IPS-18c (cell line): ENCODE measurements around the gene SCAMP2.

ENCODE experiments used
- H3K4me3 ChIP-seq: 2 replicates; pipeline ENCODE4 v1.7.0; 2013; ENCODE audit warnings: low read depth, mild to moderate bottlenecking, low read length, moderate library complexity; ENCODE audit not compliant: insufficient read depth
- H3K9me3 ChIP-seq: one replicate; pipeline ENCODE4 v1.6.1; 2013; ENCODE audit warnings: mild to moderate bottlenecking, low read length, moderate library complexity; ENCODE audit not compliant: control insufficient read depth, insufficient read depth

SCAMP2 gene

GRCh38 chr15:74850393-74850792 lies 22.8 kb downstream of the SCAMP2 start:
- Histone ChIP-seq H3K9me3 (no peaks in the 10 kb centered on the region), H3K4me3 (no peak overlapping the region)

GRCh38 chr15:74847432-74847831 lies 25.7 kb downstream of the SCAMP2 start:
- Histone ChIP-seq H3K4me3 (no peak overlapping the region), H3K9me3 (no peaks in the 10 kb centered on the region)

- no peak overlapping the region for H3K4me3 ChIP-seq
- H3K9me3 ChIP-seq, result no peaks in the 10 kb centered on the region
Observed at GRCh38 chr15:74845581-74845980, 27.6 kb downstream of the SCAMP2 start.

GRCh38 chr15:74845208-74845568 lies 28.0 kb downstream of the SCAMP2 start:
- Histone ChIP-seq H3K4me3 (no peak overlapping the region), H3K9me3 (no peaks in the 10 kb centered on the region)

GRCh38 chr15:74844319-74845207 lies 28.6 kb downstream of the SCAMP2 start:
- Histone ChIP-seq H3K9me3 (no peaks in the 10 kb centered on the region), H3K4me3 (no peak overlapping the region)

GRCh38 chr15:74843891-74844299 lies 29.3 kb downstream of the SCAMP2 start:
- Histone ChIP-seq H3K4me3 (no peak overlapping the region; the same call in 1 of the 2 replicates), H3K9me3 (no peaks in the 10 kb centered on the region)

GRCh38 chr15:74843445-74843828 lies 29.7 kb downstream of the SCAMP2 start:
- peak overlapping the region; percentile 86 for H3K4me3 ChIP-seq
- H3K9me3 ChIP-seq, result no peaks in the 10 kb centered on the region

- peak within 1 kb of the TSS; percentile 86 for H3K4me3 ChIP-seq
- no peaks in the 10 kb centered on the region for H3K9me3 ChIP-seq
Observed at GRCh38 chr15:74842581-74843444, 30.4 kb downstream of the SCAMP2 start, which contains the start of gene ULK3. Gene ULK3 (minus strand): TSS chr15:74843156. CDS start chr15:74843105, 51 bp downstream.

GRCh38 chr15:74841891-74842373 lies 31.2 kb downstream of the SCAMP2 start:
- H3K4me3 ChIP-seq, result peak overlapping the region; percentile 86; the same call in 1 of the 2 replicates
- H3K9me3 ChIP-seq, result no peaks in the 10 kb centered on the region

GRCh38 chr15:74840851-74841775 lies 32.1 kb downstream of the SCAMP2 start:
- no peaks in the 10 kb centered on the region for H3K9me3 ChIP-seq
- H3K4me3 ChIP-seq, result no peak overlapping the region

GRCh38 chr15:74839526-74840395 lies 33.4 kb downstream of the SCAMP2 start:
- H3K4me3 ChIP-seq, result no peak overlapping the region
- H3K9me3 ChIP-seq, result no peaks in the 10 kb centered on the region

GRCh38 chr15:74838746-74839525 lies 34.2 kb downstream of the SCAMP2 start:
- no peak overlapping the region for H3K4me3 ChIP-seq
- H3K9me3 ChIP-seq, result no peaks in the 10 kb centered on the region

GRCh38 chr15:74838137-74838516 lies 35.0 kb downstream of the SCAMP2 start:
- Histone ChIP-seq H3K4me3 (no peak overlapping the region), H3K9me3 (no peaks in the 10 kb centered on the region)

- Histone ChIP-seq H3K9me3 (no peaks in the 10 kb centered on the region), H3K4me3 (no peak overlapping the region)
Observed at GRCh38 chr15:74837482-74838136, 35.6 kb downstream of the SCAMP2 start.

GRCh38 chr15:74836846-74837245 lies 36.3 kb downstream of the SCAMP2 start:
- Histone ChIP-seq H3K4me3 (no peak overlapping the region), H3K9me3 (no peaks in the 10 kb centered on the region)
